Smooth muscle cell (in vitro differentiated cells): ENCODE measurements around the gene NFASC. TPM values are rescaled to one million over a fixed set of nuclear protein-coding genes. Genes with fewer than 3 reads are reported as not detected.

Experiments
- polyA plus RNA-seq: library from polyadenylated mRNA; unstranded; fragments of >200 nt; fragmentation: Nextera tagmentation; extraction: Ambion mirVana; gene quantifications from 2 replicates; pipeline ENCODE4 v1.2.1, GENCODE V29; 2016
- total RNA-seq: library from RNA; depleted of rRNA; stranded (reverse); fragments of >200 nt; gene quantifications from 2 replicates; pipeline ENCODE4 v1.2.3, GENCODE V29; 2014

The NFASC gene
- total and polyA plus RNA-seq, 2 experiments from 2014 or later: 0.09 to 0.63 TPM

Other genes with a start within 250 kb of the NFASC start
- 1.2 and 1.3 TPM in 2 replicates for gene LRRN2, start 185.1 kb upstream of the NFASC start, total RNA-seq
- 0.83 and 2.4 TPM in 2 replicates for gene LRRN2, start 185.1 kb upstream of the NFASC start, polyA plus RNA-seq
- gene CNTN2, start 172.3 kb downstream of the NFASC start, total RNA-seq: not detected in 2 replicates
- gene CNTN2, start 172.3 kb downstream of the NFASC start, polyA plus RNA-seq: 0.53 TPM in 1 of 2 replicates, not detected in the other
- 0.54 and 1.9 TPM in 2 replicates for gene TMEM81, start 213.6 kb downstream of the NFASC start, total RNA-seq
- 0.92 and 1.8 TPM in 2 replicates for gene TMEM81, start 213.6 kb downstream of the NFASC start, polyA plus RNA-seq